Hematopoietic multipotent progenitor cell treated with erythropoietin and hydrocortisone succinate and interleukin-3 and kit ligand, for 4 days (in vitro differentiated cells): ENCODE measurements around the gene CACNA1B.
"Not testable (repeated sequence)": the region's sequence is repeated elsewhere in the genome, so short reads cannot be mapped to it uniquely, and the experiment has no call there.

ENCODE experiments used
- DNase-seq: peaks from one replicate; pipeline ENCODE4 v3.0.0-alpha.2; 2015

The CACNA1B gene

GRCh38 chr9:137890768-137891587 is 13.4 kb downstream of the CACNA1B start:
- DNase-seq: not testable (repeated sequence)

DNA sequence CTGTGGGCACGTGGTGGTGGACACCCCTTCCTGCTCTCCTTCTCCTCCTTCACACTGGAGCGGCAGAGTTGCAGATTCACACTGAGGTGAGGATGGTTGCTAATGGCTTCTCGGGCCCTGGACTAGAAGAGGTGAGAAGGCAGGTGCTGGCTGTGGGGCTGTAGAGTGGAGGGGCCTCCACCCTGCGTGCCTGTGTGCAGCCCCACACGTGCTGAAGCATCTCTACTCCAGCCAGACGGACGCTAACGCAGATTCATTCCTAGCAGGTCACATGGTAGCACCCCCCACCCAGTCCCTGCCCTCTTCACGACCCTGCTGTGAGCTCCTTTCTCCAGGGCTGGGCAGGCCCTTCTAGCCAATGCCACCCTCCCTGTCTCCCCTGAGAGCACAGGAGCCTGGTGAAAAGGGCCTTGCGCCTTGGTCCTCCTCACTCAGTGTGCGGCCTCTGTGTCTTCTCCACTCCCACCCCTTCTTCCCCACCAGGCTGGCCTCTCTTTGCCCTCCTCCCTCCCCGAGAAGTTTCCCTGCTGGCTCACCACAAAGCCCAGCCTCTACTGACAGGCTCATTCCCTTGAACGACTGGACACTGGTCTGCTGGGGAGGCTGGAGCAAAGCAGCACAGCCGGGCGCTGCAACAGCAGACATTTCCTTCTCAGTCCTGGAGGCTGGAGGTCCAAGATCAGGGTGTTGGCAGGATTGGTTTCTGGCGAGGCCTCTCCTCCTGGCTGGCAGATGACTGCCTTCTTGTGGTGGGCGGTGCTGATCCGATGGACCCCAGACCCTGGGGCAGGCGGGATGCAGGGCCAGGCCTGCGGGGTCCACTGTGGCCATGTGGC is 14.2 kb downstream of the CACNA1B start:
- DNase-seq: no peak

DNA sequence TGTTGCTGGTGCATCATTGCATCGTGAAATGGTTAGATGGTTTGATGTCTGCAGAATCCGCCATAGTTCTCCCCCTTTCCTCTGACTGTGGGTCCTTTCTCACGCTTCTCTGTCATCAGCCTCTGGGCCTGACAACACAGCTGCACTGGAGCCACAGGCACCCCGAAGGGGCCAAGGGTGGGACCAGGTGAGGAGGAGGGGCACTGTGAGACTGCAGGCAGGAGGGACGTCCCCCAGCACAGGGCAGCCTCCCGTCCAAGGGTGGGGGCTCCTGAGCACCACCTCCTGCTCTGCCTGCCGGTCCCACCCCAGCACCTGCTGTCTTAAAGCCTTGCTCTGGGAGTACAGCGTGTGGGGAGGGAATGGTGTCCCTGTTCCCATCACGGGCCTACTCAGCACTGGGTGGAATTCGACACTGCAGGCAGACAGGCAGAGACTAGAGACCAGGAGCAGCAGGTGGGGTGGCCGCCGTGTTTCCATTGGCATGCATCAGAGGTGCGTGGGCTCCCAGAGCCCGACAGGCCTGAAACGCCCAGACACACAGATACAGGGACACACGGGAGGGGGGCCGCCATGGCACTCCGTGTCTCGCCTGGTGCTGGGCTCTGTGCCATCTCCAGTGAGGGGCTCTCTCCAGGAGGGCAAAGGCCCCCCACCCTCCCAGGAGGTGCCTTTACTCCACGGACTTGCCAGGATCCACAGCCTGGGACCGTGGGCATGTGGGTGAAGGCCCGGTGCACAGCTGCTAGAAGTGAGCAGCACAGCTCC is 15.0 kb downstream of the CACNA1B start:
- no peak for DNase-seq

DNA sequence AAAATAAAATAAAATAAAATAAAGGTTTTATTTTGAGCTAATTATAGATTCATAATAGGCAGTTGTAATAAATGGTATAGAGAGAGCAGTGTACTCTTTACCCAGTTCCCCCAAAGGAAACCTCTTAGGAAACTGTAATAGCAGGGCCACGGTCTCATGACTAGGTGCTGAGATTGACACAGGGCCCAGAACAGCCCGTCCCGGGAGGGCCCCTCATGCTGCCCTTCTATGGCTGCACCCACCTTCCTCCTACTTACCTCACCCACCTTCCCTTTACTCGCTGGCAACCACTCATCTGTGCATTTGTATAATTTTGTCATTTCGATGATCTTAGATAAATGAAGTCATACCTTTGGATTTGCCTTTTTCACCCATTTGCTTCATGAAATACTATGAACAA is 16.1 kb downstream of the CACNA1B start:
- DNase-seq: no peak

DNA sequence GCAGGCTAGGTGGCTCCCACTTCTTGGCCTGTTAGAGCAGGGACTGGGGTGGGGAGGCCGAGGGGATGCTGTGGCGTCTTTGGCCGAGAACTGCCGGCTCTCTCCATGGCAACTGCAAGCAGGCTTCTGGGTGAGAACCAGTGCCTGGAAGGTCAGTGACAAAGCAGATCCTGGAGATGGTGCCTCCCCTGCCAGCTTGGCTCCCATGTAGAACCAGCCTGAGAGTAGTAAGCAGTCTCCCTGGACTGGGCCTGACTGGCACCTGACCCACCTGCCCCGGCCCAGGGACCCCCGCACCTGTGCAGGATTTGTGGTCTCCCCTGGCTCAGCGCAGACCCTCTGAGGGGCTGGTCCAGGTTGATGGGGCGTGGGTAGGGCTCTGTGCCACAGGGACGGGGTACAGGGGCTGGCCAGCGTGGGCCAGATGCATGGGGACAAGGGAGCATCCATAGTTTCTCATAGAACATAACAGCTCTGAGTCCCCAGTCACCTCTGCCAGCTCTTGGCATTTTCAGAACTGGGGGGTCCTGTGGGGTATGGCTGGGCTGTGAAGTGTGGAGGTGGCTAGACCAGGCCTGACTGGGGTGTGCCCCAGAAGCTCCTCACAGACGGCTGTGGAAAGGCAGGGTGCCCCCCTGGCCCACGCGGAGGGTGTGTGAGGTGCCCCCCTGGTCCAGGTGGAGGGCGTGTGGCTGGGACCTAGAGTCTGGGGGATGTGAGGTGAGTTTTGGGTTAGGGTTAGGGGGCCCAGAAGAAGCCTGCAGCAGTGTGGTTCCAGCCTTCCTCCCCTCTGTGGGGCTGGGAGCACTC is 22.2 kb downstream of the CACNA1B start:
- no peak for DNase-seq

DNA sequence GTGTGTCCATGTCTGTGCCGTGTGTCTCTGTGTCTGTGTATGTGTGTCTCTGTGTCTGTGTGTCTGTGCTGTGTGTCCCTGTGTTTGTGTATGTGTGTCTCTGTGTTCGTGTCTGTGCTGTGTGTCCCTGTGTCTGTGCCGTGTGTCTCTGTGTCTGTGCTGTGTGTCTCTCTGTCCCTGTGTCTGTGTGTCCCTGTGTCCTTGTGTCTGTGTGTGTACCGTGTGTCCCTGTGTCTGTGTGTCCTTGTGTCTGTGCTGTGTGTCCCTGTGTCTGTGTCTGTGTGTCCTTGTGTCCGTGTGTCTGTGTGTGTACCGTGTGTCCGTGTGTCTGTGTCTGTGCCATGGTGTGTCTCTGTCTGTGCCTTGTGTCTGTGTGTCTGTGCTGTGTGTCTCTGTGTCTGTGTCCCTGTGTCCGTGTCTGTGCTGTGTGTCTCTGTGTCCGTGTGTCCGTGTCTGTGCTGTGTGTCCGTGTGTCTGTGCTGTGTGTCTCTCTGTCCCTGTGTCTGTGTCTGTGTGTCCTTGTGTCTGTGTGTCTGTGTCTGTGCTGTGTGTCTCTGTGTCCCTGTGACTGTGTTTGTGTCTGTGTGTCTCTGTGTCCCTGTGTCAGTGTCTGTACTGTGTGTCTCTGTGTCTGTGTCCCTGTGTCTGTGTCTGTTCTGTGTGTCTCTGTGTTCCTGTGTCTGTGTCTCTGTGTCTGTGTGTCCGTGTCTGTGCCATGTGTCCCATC is 23.2 kb downstream of the CACNA1B start:
- DNase-seq: no peak

DNA sequence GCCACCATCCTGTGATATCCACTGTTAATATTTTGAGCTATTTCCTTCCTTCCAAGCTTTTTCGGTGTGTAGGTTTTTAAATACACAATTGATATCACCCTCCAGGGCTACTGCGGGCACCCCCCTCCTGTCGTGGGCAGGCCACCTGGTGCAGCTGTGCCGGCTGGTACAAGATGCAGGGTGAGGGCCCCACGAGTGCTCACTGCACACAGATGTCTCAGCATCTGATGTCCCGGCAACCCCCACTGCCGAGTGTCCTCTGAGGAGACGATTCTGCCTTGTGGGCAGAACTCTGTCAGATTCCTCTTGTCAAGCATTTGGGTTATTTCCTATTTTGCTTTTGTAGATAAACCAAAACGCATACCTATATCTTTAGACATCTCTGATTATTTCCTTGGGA is 25.1 kb downstream of the CACNA1B start:
- DNase-seq: no peak

DNA sequence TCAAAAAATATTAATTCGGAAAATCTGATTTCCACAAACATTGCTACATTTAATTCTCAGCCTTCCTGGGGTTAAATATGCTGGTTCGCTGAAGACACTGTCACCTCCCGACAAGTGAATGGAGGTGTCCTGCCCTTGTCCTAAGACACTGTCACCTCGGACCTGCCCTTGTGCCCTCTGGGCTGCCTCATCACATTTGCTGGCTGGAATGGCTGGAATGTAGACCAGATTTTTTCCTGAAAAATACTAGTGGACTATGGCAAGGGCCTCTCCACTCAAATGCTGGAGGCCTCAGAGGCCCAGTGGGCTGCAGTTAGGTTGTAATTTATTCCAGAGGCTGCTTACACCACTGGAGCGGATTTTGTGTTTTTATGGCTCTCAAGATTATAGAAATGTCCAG is 28.2 kb downstream of the CACNA1B start:
- no peak for DNase-seq

GRCh38 chr9:137907776-137908175 is 30.2 kb downstream of the CACNA1B start:
- DNase-seq: no peak

- DNase-seq: no peak
These were observed 35.1 kb downstream of the CACNA1B start for GRCh38 chr9:137912671-137913070.

DNA sequence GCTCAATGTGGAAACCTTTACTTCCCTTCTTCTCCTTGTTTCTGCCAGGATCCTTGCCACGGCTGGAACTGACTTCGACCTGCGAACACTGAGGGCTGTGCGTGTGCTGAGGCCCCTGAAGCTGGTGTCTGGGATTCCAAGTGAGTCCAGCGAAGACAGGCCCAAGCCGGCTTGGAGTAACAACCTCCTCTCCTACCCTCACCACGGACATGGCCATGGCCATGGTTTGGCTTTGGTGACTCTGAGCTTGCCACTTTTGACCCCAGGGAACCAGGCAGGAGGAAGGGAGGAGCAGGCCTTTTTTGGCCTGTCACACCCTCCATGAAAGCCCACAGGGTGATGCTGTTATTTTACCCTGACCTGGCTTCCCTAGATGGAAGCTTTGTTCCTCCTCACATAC is 35.5 kb downstream of the CACNA1B start:
- DNase-seq: no peak

- no peak for DNase-seq
These were observed 36.5 kb downstream of the CACNA1B start for GRCh38 chr9:137913771-137914767.

DNA sequence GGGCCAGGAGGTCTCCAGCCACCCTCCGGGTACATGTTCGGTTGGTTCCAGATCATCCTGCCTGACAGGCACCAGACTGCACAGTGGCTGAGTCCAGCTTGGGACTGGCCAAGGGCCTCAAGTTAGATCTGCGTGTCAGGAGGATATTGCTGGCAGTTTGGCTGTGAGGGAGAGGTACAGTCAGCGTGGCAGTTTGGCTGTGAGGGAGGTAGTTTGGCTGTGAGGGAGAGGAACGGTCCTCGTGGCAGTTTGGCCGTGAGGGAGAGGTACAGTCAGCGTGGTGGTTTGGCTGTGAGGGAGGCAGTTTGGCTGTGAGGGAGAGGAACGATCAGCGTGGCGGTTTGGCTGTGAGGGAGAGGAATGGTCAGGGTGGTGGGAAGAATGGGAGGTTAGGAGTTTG is 39.0 kb downstream of the CACNA1B start:
- no peak for DNase-seq

DNA sequence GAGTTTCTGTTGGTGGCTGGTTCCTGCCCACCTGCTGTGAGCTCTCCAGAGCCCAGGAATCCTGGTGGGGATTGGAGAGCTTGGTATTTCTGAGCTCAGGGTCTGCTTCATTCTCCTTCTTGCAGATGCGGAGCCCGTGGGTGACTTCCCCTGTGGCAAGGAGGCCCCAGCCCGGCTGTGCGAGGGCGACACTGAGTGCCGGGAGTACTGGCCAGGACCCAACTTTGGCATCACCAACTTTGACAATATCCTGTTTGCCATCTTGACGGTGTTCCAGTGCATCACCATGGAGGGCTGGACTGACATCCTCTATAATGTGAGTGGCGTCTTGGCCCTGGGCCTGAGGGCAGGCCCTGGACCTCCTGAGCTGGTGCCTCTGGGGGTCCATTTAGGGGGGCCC is 39.5 kb downstream of the CACNA1B start:
- DNase-seq: no peak

DNA sequence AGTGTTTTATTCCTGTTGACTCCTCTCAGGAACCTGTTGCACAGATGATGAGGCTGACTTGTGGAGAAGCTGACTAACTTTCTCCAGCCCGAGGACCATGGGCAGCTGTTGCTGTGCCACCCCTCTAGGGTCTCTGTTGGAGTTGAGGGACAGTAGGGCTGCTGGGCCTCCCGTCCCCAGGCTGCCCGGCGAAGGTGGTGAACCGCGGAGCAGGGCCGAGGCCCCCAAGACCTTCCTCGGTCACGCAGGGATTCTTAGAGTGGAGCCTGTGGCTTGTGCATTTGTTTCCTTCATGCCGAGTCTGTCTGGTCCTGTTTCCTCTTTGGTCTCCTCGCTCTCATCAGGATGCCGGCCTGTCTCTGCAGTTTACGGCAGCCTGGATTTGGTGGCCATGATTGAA is 40.2 kb downstream of the CACNA1B start:
- no peak for DNase-seq

GRCh38 chr9:137918331-137919094 is 40.9 kb downstream of the CACNA1B start:
- no peak for DNase-seq

GRCh38 chr9:137919095-137919465 is 41.5 kb downstream of the CACNA1B start:
- DNase-seq: no peak

DNA sequence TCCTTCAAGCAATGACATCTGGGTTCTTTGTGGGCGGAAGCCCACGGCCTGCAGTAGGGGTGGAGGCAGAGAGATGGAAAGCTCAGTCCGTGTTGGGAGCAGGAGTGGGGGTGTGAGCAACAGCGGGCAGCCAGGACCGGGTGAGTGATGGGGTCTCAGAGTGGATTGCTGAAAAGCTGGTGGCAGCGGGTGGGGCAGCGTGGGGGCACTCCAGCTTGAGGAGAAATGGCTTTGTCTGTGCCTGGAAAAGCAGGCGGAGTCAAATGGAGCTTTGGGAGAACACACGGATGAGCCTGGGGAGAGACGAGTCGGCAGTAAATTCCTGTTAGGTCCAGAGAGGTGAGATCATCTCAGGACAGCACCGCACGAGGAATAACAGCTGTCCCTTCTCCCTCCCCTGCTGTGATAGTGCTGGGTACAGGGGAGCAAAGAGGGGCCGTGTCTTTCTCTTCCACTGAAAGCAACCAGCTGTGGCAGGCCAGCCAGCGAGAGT is 42.1 kb downstream of the CACNA1B start:
- no peak for DNase-seq

DNA sequence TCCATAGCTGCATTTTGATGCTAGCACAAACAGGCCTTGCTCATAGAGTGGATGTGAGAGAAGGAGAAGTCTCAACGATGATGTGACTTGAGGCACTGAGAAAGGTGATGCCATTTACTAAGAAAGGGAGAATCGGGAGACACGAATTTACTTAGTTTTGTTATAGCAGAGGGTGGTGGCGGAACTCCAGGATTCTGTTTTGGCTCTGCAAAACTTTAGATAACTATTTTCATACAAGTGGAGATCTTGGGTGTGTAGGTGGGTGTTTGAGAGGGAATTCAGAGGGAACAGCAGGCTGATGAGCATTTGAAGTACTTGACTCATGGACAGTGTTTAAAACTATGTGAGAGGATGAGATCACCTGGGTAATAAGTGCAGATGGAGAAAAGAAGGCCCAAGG is 43.2 kb downstream of the CACNA1B start:
- no peak for DNase-seq

- no peak for DNase-seq
These were observed 46.6 kb downstream of the CACNA1B start for GRCh38 chr9:137924169-137924568.
